DND-41 (cell line): ENCODE results near the gene BTBD18.

Experiments used
- EZH2 ChIP-seq: IDR thresholded peaks from 3 replicates; pipeline ENCODE4 v1.6.1; 2012; ENCODE audit warnings: borderline replicate concordance, low read depth, mild to moderate bottlenecking, moderate library complexity, low read length, inconsistent platforms; ENCODE audit not compliant: severe bottlenecking
- TF ChIP-seq, protein P1 (sequence below): IDR thresholded peaks from 2 replicates; pipeline ENCODE4 v1.5.1; 2012; ENCODE audit warnings: borderline replicate concordance, low read length, moderate library complexity, mild to moderate bottlenecking; ENCODE audit not compliant: poor library complexity, severe bottlenecking; ENCODE audit errors: extremely low read depth

DNA sequence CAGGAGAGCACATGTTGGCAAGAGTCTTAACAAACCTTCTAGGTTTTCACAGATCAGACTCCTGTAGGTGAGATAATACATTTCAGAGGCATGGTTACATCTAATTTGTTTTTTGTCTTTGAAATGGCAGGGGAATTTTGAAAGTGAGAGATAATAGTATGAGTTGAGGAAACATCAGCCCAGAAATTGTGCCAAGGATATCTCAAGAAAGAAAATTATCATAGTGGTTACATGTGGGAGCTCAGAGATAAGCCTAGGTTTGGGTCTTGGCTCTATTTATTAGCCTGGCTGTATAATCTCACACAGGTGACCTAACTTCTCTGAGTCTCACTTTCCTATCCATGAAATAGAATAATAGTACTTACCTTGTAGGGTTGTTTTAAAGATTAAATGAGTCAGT is 443 bp downstream of the BTBD18 start:
- TF ChIP-seq, protein P1, sequence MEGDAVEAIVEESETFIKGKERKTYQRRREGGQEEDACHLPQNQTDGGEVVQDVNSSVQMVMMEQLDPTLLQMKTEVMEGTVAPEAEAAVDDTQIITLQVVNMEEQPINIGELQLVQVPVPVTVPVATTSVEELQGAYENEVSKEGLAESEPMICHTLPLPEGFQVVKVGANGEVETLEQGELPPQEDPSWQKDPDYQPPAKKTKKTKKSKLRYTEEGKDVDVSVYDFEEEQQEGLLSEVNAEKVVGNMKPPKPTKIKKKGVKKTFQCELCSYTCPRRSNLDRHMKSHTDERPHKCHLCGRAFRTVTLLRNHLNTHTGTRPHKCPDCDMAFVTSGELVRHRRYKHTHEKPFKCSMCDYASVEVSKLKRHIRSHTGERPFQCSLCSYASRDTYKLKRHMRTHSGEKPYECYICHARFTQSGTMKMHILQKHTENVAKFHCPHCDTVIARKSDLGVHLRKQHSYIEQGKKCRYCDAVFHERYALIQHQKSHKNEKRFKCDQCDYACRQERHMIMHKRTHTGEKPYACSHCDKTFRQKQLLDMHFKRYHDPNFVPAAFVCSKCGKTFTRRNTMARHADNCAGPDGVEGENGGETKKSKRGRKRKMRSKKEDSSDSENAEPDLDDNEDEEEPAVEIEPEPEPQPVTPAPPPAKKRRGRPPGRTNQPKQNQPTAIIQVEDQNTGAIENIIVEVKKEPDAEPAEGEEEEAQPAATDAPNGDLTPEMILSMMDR, result no peak
- no peak for TF ChIP-seq EZH2
